K562 treated with DMSO at 1 percent for 48 hours (cell line): ENCODE results near the gene OTOF. TPM values are rescaled to one million over a fixed set of nuclear protein-coding genes. Genes with fewer than 3 reads are reported as not detected.

Source experiments
- total RNA-seq: library from RNA; unstranded; fragments of 300-600 nt; gene quantifications from 2 replicates; pipeline ENCODE4 v1.2.3, GENCODE V29; 2022; ENCODE audit warnings: low replicate concordance; ENCODE audit errors: extremely low read depth

Gene OTOF
- total RNA-seq = not detected in 2 replicates

DNA sequence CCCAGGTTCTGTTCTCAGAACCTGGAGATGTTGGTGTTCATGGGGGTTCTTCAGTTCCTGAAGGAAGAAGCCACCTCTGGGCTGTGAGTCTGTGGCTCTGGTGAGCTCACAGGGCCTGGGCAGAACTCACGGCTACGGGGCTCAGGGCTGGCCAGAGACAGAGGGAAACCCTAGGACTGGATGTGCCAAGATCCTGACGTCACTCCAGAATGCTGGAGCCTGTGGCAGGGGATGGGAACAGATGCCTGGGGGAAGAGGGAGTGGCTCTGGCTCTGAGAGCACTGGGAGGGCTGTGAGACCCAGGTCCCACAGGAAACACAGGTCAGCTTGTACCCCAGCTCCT lies at the start of gene OTOF:
OTOF (minus strand) TSS at position 214 of the 343 bp plus-strand sequence.

Other genes starting within 250 kb of the OTOF start
- 229 TPM in 1 of 2 replicates, not detected in the other for gene HADHA, start 233.5 kb downstream of the OTOF start, total RNA-seq
- not detected in 2 replicates for gene HADHB, start 233.2 kb downstream of the OTOF start, total RNA-seq
- gene SELENOI, start 132.0 kb downstream of the OTOF start, total RNA-seq = not detected in 2 replicates
- gene ADGRF3, start 131.3 kb downstream of the OTOF start, total RNA-seq = not detected in 2 replicates
- gene DRC1, start 76.2 kb downstream of the OTOF start, total RNA-seq = not detected in 2 replicates
- not detected in 2 replicates for gene CIB4, start 163.2 kb upstream of the OTOF start, total RNA-seq
- gene KCNK3, start 214.6 kb upstream of the OTOF start, total RNA-seq = not detected in 2 replicates